ENCODE results near the gene CADPS2.

Gene CADPS2

DNA sequence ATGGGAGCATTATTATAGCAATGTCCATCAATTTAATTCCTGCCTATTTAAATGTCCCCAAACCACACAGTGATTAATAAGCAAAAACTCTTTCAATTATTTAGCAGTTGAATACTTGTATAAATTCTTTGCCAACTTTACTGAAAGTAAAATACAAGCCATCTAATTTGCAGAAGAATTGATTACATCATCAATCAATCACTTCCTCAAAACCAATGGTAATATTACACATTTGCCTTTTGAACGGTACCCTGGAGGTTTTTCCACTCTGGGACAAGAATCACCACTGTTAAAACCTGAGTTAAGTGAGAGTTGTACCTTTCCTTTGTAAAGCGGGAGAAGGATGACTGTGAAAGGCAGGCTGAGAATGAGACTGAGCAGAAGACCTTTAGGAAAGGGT is 280.3 kb downstream of the CADPS2 start:
- in situ Hi-C loops (cut with MboI; ENCODE audit: low pct_unique_long_range_greater_than_20kb, low sequenced_read_pairs, unreplicated experiment): no loop called here
- TF ChIP-seq, protein P1, sequence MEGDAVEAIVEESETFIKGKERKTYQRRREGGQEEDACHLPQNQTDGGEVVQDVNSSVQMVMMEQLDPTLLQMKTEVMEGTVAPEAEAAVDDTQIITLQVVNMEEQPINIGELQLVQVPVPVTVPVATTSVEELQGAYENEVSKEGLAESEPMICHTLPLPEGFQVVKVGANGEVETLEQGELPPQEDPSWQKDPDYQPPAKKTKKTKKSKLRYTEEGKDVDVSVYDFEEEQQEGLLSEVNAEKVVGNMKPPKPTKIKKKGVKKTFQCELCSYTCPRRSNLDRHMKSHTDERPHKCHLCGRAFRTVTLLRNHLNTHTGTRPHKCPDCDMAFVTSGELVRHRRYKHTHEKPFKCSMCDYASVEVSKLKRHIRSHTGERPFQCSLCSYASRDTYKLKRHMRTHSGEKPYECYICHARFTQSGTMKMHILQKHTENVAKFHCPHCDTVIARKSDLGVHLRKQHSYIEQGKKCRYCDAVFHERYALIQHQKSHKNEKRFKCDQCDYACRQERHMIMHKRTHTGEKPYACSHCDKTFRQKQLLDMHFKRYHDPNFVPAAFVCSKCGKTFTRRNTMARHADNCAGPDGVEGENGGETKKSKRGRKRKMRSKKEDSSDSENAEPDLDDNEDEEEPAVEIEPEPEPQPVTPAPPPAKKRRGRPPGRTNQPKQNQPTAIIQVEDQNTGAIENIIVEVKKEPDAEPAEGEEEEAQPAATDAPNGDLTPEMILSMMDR (IDR thresholded peaks at IDR 0.05; ENCODE audit: extremely low read depth, insufficient read depth, missing control alignments): no peak
- no peak for DNase-seq (ENCODE audit: low spot score)

DNA sequence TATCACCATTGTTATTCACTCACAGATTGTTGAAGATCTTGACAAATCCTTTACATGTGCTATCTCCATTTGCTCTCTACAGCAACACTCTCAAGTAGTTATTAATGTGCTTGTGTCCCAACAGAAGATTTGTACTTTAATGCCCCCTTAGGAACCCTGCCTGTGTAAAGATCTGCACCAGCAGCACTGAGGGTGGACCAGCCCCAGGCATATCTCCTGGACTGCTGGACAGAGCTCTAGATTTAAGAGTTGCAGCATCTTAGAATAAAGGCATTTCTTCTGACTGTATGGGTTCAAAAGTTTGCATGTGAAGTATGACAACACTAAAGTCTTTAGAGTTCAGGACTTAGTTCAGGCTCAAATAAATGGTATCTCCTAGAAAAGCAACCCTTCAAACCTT is 282.0 kb downstream of the CADPS2 start:
- DNase-seq (ENCODE audit: low spot score): no peak
- TF ChIP-seq, protein P1 (IDR thresholded peaks at IDR 0.05; ENCODE audit: extremely low read depth, insufficient read depth, missing control alignments): no peak
- in situ Hi-C loops (cut with MboI; ENCODE audit: low pct_unique_long_range_greater_than_20kb, low sequenced_read_pairs, unreplicated experiment): no loop called here

DNA sequence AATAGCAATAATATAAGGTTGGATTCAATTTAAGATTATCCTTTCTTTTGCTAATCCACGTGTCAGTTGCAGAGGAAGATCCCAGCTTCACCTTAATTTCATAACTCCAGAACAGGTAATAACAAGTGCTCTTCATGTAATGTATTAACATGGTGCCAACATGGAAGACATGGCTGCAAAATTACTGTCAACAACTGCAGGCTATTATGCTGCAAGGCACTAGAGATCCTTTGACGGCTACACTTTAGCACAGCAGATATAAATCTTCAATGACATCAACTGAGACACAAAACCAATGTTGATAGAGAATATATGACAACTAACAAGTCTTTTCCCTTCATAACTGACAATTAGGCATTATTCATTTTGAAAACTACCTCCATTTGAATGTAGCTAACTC is 283.5 kb downstream of the CADPS2 start:
- in situ Hi-C loops (cut with MboI; ENCODE audit: low pct_unique_long_range_greater_than_20kb, low sequenced_read_pairs, unreplicated experiment): no loop called here
- DNase-seq (ENCODE audit: low spot score): no peak
- TF ChIP-seq, protein P1 (IDR thresholded peaks at IDR 0.05; ENCODE audit: extremely low read depth, insufficient read depth, missing control alignments): no peak

DNA sequence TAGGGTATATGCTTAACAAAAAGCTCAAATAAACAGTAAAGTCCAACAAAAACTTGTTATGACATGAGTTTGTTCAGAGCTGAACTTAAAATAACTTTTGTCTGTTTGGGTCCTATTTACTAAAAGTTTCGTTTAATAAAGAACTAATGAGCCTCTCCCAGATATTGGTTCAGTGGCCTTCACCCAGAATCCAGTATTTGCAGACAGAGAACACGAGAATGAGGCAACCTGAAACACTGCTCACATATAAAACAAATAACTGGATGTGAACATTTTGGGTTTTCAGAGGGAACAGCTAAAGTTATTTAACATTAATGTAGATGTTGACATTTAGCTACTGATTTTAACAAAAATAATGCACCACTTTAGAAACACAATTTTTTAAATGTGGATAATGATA is 285.6 kb downstream of the CADPS2 start:
- no peak for DNase-seq (ENCODE audit: low spot score)
- TF ChIP-seq, protein P1 (IDR thresholded peaks at IDR 0.05; ENCODE audit: extremely low read depth, insufficient read depth, missing control alignments): no peak
- in situ Hi-C loops (cut with MboI; ENCODE audit: low pct_unique_long_range_greater_than_20kb, low sequenced_read_pairs, unreplicated experiment): no loop called here

DNA sequence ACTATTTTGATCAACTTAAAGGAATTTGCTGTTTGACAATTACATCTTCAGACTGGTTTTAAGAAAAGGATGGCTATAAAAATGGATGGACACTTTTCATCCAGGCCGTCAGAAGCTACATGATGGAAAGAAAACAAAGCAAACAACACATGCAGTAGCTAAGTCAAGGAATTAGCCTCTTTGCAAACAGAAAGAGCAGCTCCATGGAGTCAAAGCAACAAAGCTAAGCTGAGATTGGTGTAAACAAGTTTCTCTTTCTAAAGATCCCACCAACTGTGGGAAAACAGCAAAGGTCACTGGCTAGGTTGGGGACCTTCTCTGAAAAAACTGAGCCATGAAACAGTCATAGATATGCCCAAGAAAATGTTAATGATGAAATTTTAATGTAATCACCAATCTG is 286.2 kb downstream of the CADPS2 start:
- in situ Hi-C loops (cut with MboI; ENCODE audit: low pct_unique_long_range_greater_than_20kb, low sequenced_read_pairs, unreplicated experiment): no loop called here
- TF ChIP-seq, protein P1 (IDR thresholded peaks at IDR 0.05; ENCODE audit: extremely low read depth, insufficient read depth, missing control alignments): no peak

DNA sequence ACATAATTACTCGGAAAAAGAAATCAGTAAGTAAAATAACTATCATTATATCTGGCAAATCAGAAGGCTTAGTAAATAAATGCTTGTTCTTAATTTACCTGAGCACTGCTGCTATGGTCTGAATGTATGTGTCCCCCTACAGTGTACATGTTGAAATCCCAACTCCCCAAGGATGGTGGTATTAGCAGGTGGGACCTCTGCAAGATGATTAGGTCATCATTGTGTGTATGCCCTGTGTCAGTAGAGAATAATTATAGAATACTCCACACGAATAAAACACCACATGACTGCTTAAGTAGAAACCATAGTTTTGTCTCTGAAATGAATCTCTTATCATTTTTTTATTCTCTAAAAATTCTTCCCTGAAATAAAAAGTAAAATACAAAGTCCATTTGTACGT is 289.0 kb downstream of the CADPS2 start:
- no peak for DNase-seq (ENCODE audit: low spot score)
- in situ Hi-C loops (cut with MboI; ENCODE audit: low pct_unique_long_range_greater_than_20kb, low sequenced_read_pairs, unreplicated experiment): no loop called here
- TF ChIP-seq, protein P1 (IDR thresholded peaks at IDR 0.05; ENCODE audit: extremely low read depth, insufficient read depth, missing control alignments): no peak

More for the DNA sequence above, 286.2 kb downstream of the CADPS2 start:
- no peak for DNase-seq (ENCODE audit: low spot score)

DNA sequence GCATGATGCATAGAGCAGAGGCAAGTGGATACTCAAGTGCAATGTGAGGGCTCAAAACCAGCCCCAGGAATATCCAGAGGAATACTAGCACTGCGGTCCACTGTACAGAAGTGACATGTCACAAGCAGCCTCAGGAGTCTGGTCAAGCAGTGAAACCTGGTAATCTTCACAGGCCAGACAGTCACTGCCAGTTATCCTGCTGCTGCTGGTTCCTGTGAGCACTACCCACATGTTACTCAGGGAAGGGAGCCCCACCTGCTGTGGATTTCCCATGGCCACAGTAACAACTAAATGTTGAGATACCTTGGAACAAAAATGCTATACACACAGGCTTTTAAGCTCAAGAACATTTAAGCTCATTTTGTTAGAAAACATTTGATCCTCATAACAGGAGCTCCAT is 290.4 kb downstream of the CADPS2 start:
- TF ChIP-seq, protein P1 (IDR thresholded peaks at IDR 0.05; ENCODE audit: extremely low read depth, insufficient read depth, missing control alignments): no peak
- no peak for DNase-seq (ENCODE audit: low spot score)
- in situ Hi-C loops (cut with MboI; ENCODE audit: low pct_unique_long_range_greater_than_20kb, low sequenced_read_pairs, unreplicated experiment): no loop called here
